ENCODE measurements around the gene SEC62. TPM values are rescaled to one million over a fixed set of nuclear protein-coding genes. Genes with fewer than 3 reads are reported as not detected.

Gene SEC62
- total and polyA plus RNA-seq, 9 of the 15 experiments (the other 6 are each of a cell fraction or from before 2014, with no cell fraction given) = 34.5 to 152 (median 51.8) TPM

DNA sequence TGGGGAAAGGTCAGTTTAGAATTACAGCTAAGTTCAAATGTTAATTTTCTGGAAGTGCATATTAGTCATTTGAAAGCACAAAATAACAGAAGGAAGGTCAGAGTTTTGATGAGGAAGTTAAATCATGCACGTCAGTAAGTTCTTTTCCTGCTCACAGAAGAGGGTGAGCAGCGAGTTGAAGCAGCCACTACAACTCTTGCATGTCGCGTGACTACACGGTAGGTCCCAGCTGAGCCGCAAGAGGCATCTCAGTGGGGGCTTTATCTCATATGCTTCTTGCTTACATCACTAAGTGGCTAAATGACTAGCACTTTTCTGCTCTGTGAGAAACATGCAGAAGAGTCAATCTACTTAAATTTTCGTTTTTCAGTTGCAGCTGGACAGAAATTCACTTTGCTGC is 21.3 kb upstream of the SEC62 start (continued):
- TF ChIP-seq ZNF239 (CRISPR knock-in tag; IDR thresholded peaks at IDR 0.05) (no peak), KLF13 (tag; IDR thresholded peaks at IDR 0.05; ENCODE audit: borderline replicate concordance, low read depth) (no peak), RFX5 (IDR thresholded peaks at IDR 0.05; ENCODE audit: low read depth, low read length) (no peak), NCOA1 (IDR thresholded peaks at IDR 0.05; ENCODE audit: low read depth) (no peak), CBX2 (IDR thresholded peaks at IDR 0.05; ENCODE audit: insufficient read depth, low read length, poor library complexity, severe bottlenecking) (no peak), ZNF583 (CRISPR knock-in tag; IDR thresholded peaks at IDR 0.05) (no peak), SMARCA4 (IDR thresholded peaks at IDR 0.05) (peak; percentile 70), SNRNP70 (optimal IDR thresholded peaks at IDR 0.05; ENCODE audit: low read depth, low read length) (no peak), PPARD (CRISPR knock-in tag; IDR thresholded peaks at IDR 0.05) (no peak), HMG20B (CRISPR knock-in tag; IDR thresholded peaks at IDR 0.05) (no peak), CBFA2T3 (IDR thresholded peaks at IDR 0.05) (no peak), POLR3G (IDR thresholded peaks at IDR 0.05; ENCODE audit: extremely low read depth, insufficient read length, insufficient replicate concordance) (no peak), KHSRP (IDR thresholded peaks at IDR 0.05) (no peak), FOXJ3 (CRISPR knock-in tag; IDR thresholded peaks at IDR 0.05) (no peak), BRF1 (IDR thresholded peaks at IDR 0.05; ENCODE audit: borderline replicate concordance, extremely low read depth, insufficient read length) (no peak), ZBTB1 (CRISPR knock-in tag; IDR thresholded peaks at IDR 0.05; ENCODE audit: borderline replicate concordance, low read depth) (no peak), TARDBP (IDR thresholded peaks at IDR 0.05) (no peak), KDM4B (IDR thresholded peaks at IDR 0.05; ENCODE audit: borderline replicate concordance in 2 of 2, low read depth in 1 of 2) (no peak), ARID1B (IDR thresholded peaks at IDR 0.05) (peak; percentile 61), STAT5A (IDR thresholded peaks at IDR 0.05; ENCODE audit: borderline replicate concordance, low read length) (no peak), HEY1 (CRISPR knock-in tag; IDR thresholded peaks at IDR 0.05; ENCODE audit: borderline replicate concordance) (no peak), TEAD2 (tag; IDR thresholded peaks at IDR 0.05) (no peak), SETDB1 (IDR thresholded peaks at IDR 0.05; ENCODE audit: low read length) (no peak)
- TF ChIP-seq, protein P1, sequence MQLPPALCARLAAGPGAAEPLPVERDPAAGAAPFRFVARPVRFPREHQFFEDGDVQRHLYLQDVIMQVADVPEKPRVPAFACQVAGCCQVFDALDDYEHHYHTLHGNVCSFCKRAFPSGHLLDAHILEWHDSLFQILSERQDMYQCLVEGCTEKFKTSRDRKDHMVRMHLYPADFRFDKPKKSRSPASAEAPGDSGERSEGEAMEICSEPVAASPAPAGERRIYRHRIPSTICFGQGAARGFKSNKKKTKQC (CRISPR knock-in tag; IDR thresholded peaks at IDR 0.05) = no peak
- TF ChIP-seq, protein P2, sequence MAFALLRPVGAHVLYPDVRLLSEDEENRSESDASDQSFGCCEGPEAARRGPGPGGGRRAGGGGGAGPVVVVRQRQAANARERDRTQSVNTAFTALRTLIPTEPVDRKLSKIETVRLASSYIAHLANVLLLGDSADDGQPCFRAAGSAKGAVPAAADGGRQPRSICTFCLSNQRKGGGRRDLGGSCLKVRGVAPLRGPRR (CRISPR knock-in tag; IDR thresholded peaks at IDR 0.05) = no peak
- TF ChIP-seq, protein P3, sequence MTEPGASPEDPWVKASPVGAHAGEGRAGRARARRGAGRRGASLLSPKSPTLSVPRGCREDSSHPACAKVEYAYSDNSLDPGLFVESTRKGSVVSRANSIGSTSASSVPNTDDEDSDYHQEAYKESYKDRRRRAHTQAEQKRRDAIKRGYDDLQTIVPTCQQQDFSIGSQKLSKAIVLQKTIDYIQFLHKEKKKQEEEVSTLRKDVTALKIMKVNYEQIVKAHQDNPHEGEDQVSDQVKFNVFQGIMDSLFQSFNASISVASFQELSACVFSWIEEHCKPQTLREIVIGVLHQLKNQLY (CRISPR knock-in tag; conservative IDR thresholded peaks at IDR 0.05) = no peak
- TF ChIP-seq, protein P4, sequence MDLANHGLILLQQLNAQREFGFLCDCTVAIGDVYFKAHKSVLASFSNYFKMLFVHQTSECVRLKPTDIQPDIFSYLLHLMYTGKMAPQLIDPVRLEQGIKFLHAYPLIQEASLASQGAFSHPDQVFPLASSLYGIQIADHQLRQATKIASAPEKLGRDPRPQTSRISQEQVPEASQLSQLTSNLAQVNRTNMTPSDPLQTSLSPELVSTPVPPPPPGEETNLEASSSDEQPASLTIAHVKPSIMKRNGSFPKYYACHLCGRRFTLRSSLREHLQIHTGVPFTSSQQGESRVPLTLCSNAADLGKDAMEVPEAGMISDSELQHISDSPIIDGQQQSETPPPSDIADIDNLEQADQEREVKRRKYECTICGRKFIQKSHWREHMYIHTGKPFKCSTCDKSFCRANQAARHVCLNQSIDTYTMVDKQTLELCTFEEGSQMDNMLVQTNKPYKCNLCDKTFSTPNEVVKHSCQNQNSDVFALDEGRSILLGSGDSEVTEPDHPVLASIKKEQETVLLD (IDR thresholded peaks at IDR 0.05) = no peak
